Retina (tissue), 1 donor: Measurements from ENCODE around the gene DTX1.

Source experiments
- DNase-seq: peaks from one replicate; pipeline ENCODE4 v3.0.0-alpha.2; 2016

Gene DTX1

GRCh38 chr12:113056381-113056630 lies 224 bp upstream of the DTX1 start:
- peak; percentile 44 for DNase-seq

GRCh38 chr12:113057565-113058485 lies 1.3 kb downstream of the DTX1 start:
- DNase-seq: peak; percentile 61

GRCh38 chr12:113058553-113058952 lies 2.0 kb downstream of the DTX1 start:
- DNase-seq: no peak

GRCh38 chr12:113059071-113059595 lies 2.6 kb downstream of the DTX1 start:
- DNase-seq: no peak

- no peak for DNase-seq
These were observed 3.9 kb downstream of the DTX1 start for GRCh38 chr12:113060336-113060960.

GRCh38 chr12:113061061-113061694 lies 4.6 kb downstream of the DTX1 start:
- no peak for DNase-seq

- peak; percentile 48 for DNase-seq
These were observed 6.2 kb downstream of the DTX1 start for GRCh38 chr12:113062502-113063395.

- DNase-seq: no peak
These were observed 7.1 kb downstream of the DTX1 start for GRCh38 chr12:113063396-113064350.

GRCh38 chr12:113064395-113065125 lies 8.0 kb downstream of the DTX1 start:
- no peak for DNase-seq

GRCh38 chr12:113065126-113066007 lies 8.8 kb downstream of the DTX1 start:
- peak; percentile 76 for DNase-seq

GRCh38 chr12:113066813-113067400 lies 10.4 kb downstream of the DTX1 start:
- no peak for DNase-seq

- no peak for DNase-seq
These were observed 11.7 kb downstream of the DTX1 start for GRCh38 chr12:113067987-113068935.

GRCh38 chr12:113069149-113069548 lies 12.6 kb downstream of the DTX1 start:
- DNase-seq: no peak

- DNase-seq: no peak
These were observed 13.2 kb downstream of the DTX1 start for GRCh38 chr12:113069751-113070116.

- no peak for DNase-seq
These were observed 13.8 kb downstream of the DTX1 start for GRCh38 chr12:113070117-113070906.

- peak; percentile 71 for DNase-seq
These were observed 14.9 kb downstream of the DTX1 start for GRCh38 chr12:113071135-113072112.
